Thyroid gland (tissue), 4 donors: Measurements from ENCODE around the gene EMC7. TPM values are rescaled to one million over a fixed set of nuclear protein-coding genes. Genes with fewer than 3 reads are reported as not detected.

Experiments used
- DNase-seq, 2 donors: peaks; one replicate each; pipeline ENCODE4 v3.0.0-alpha.2; 2019
- H3K27ac ChIP-seq, 3 donors: fragments of 200-600 bp; sonication (generic); 1 replicate in 2 of 3; 2 replicates in 1 of 3; pipeline ENCODE4 v1.5.1; 2016 to 2019; ENCODE audit warnings: mild to moderate bottlenecking in 1 of 3, moderate library complexity in 1 of 3
- H3K27me3 ChIP-seq: fragments of 200-600 bp; sonication (generic); one replicate; pipeline ENCODE4 v1.5.1; 2019
- H3K36me3 ChIP-seq, 2 donors: fragments of 200-600 bp; sonication (generic); one replicate each; pipeline ENCODE4 v1.5.1; 2016 to 2019
- H3K4me1 ChIP-seq, 2 donors: fragments of 200-600 bp; sonication (generic); one replicate each; pipeline ENCODE4 v1.5.1; 2017 to 2019
- H3K4me3 ChIP-seq, 3 donors: fragments of 200-600 bp; sonication (generic); replicated peaks in 1 of 3; 1 replicate in 2 of 3; 2 replicates in 1 of 3; pipeline ENCODE4 v1.5.1; 2016; ENCODE audit warnings: mild to moderate bottlenecking in 1 of 3
- H3K9me3 ChIP-seq: fragments of 200-600 bp; sonication (generic); one replicate; pipeline ENCODE4 v1.5.1; 2017
- CTCF ChIP-seq, 6 experiments: fragments of 200-600 bp in 3 of 6; fragments of 450-650 bp in 3 of 6; sonication (generic) in 3 of 6; IDR thresholded peaks; one replicate each; pipeline ENCODE4 v1.5.1; 2016 to 2019; ENCODE audit warnings: antibody characterized with exemption in 6 of 6, mild to moderate bottlenecking in 2 of 6, inconsistent platforms in 1 of 6, moderate library complexity in 1 of 6
- POLR2A ChIP-seq, 2 donors: fragments of 450-650 bp; IDR thresholded peaks; one replicate each; pipeline ENCODE4 v1.6.1; 2017; ENCODE audit warnings: antibody characterized with exemption in 2 of 2, mild to moderate bottlenecking in 2 of 2, moderate library complexity in 1 of 2
- WGBS, 2 donors: methylation state at CpG; one replicate each; pipeline ENCODE4 v1.1.5; 2017; 5-methylcytosine and 5-hydroxymethylcytosine counted together
- intact Hi-C: fragments of 100-400 bp; cut with DNase I; formaldehyde crosslinking; loops from one replicate; pipeline ENCODE4 v1.15.1; 2023
- total RNA-seq, 4 donors: library from RNA; depleted of rRNA; stranded (reverse); fragments of >200 nt; gene quantifications; one replicate each; pipeline ENCODE4 v1.2.3, GENCODE V29; 2016

Gene EMC7
- total RNA-seq, 4 donors from 2014 or later, result 40.9 to 54.3 (median 50.5) TPM

GRCh38 chr15:34109797-34110663 lies 8.4 kb upstream of the EMC7 start:
- Histone ChIP-seq H3K4me3 (no peak overlapping the region), H3K27ac (no peak overlapping the region), H3K4me1 (no peaks in the 10 kb centered on the region), H3K27me3 (peaks cover 3% of the 10 kb centered on the region), H3K9me3 (no peaks in the 10 kb centered on the region), H3K36me3 (no peaks in the 10 kb centered on the region)
- WGBS, 2 donors, result 72% methylated on average over 5 of the region's 5 CpGs
- TF ChIP-seq POLR2A (IDR thresholded peaks at IDR 0.05) (no peak), CTCF (IDR thresholded peaks at IDR 0.05) (peak in 4 of 6 experiments; percentile 14 to 44 (median 24))
- no peak for DNase-seq
- intact Hi-C loops, result loop anchor here (10.0 kb wide), 1 partner anchor 255 kb away; the partner anchor contains the start of gene LPCAT4

GRCh38 chr15:34107315-34107714 lies 5.7 kb upstream of the EMC7 start:
- TF ChIP-seq POLR2A (IDR thresholded peaks at IDR 0.05) (no peak), CTCF (IDR thresholded peaks at IDR 0.05) (no peak)

GRCh38 chr15:34106423-34106822 lies 4.8 kb upstream of the EMC7 start:
- no peaks in the 10 kb centered on the region for H3K27me3 ChIP-seq
- TF ChIP-seq POLR2A (IDR thresholded peaks at IDR 0.05) (no peak), CTCF (IDR thresholded peaks at IDR 0.05) (no peak)
- intact Hi-C loops, result loop anchor here (10.0 kb wide), 1 partner anchor 258 kb away; the partner anchor contains the start of gene LPCAT4
- no peaks in the 10 kb centered on the region for H3K9me3 ChIP-seq
- no peaks in the 10 kb centered on the region for H3K4me1 ChIP-seq
- 90 to 97% methylated on average over 1 of the region's 1 CpG for WGBS, 2 donors
- no peaks in the 10 kb centered on the region for H3K36me3 ChIP-seq
- H3K27ac ChIP-seq, result no peak overlapping the region
- H3K4me3 ChIP-seq, result no peak overlapping the region
- no peak for DNase-seq

More at GRCh38 chr15:34107315-34107714, 5.7 kb upstream of the EMC7 start:
- Histone ChIP-seq H3K27ac (no peak overlapping the region), H3K4me1 (no peaks in the 10 kb centered on the region), H3K27me3 (no peaks in the 10 kb centered on the region), H3K9me3 (no peaks in the 10 kb centered on the region), H3K36me3 (no peaks in the 10 kb centered on the region), H3K4me3 (no peak overlapping the region)
- intact Hi-C loops, result loop anchor here (10.0 kb wide), 1 partner anchor 257 kb away; the partner anchor contains the start of gene LPCAT4
- no peak for DNase-seq
- WGBS, 2 donors, result 91 to 96% methylated on average over 2 of the region's 2 CpGs

GRCh38 chr15:34102175-34102925 lies 688 bp upstream of the EMC7 start:
- H3K4me1 ChIP-seq, result peaks cover 7 to 12% of the 10 kb centered on the region in 2 donors

More at GRCh38 chr15:34102175-34102925, 688 bp upstream of the EMC7 start:
- Histone ChIP-seq H3K4me3 (peak overlapping the region; percentile 16 to 87 (median 27)), H3K9me3 (no peaks in the 10 kb centered on the region), H3K36me3 (no peaks in the 10 kb centered on the region), H3K27ac (peak overlapping the region; percentile 38 to 84 (median 48)), H3K27me3 (no peaks in the 10 kb centered on the region)
- no peak for TF ChIP-seq POLR2A (IDR thresholded peaks at IDR 0.05)
- TF ChIP-seq CTCF (IDR thresholded peaks at IDR 0.05), result no peak
- intact Hi-C loops, result loop anchor here (5.0 to 10.0 kb wide), 2 partner anchors 125 to 262 kb away; partner anchors contain the start of genes EMC4 and LPCAT4
- 24 to 27% methylated on average over 29 of the region's 29 CpGs for WGBS, 2 donors
- no peak for DNase-seq
